GM23248 (cell line): ENCODE data around the gene P2RX1.

ENCODE experiments used
- EZH2 ChIP-seq: fragments of 200-600 bp; sonication (generic); IDR thresholded peaks from 2 replicates; pipeline ENCODE4 v1.6.1; 2018; ENCODE audit warnings: antibody characterized with exemption, mild to moderate bottlenecking; ENCODE audit not compliant: insufficient read depth, poor library complexity, severe bottlenecking
- EZH2phosphoT487 ChIP-seq: fragments of 200-600 bp; sonication (generic); IDR thresholded peaks from 2 replicates; pipeline ENCODE4 v1.6.1; 2018; ENCODE audit warnings: antibody characterized with exemption, moderate library complexity, mild to moderate bottlenecking, low read depth; ENCODE audit not compliant: insufficient read depth

- no peak for TF ChIP-seq EZH2
- no peak for TF ChIP-seq EZH2phosphoT487
Measured at GRCh38 chr17:3924512-3925350, 8.5 kb upstream of the P2RX1 start.
